AG10803 (cell line): ENCODE measurements around the gene SEMA6D.

Experiments used
- DNase-seq: peaks from one replicate; pipeline ENCODE4 v3.0.0; 2010; ENCODE audit warnings: low read depth
- H3K4me3 ChIP-seq: 2 replicates; pipeline ENCODE4 v1.5.1; 2011; ENCODE audit warnings: mild to moderate bottlenecking, low read length, control low read depth
- CTCF ChIP-seq: conservative IDR thresholded peaks from 2 replicates; pipeline ENCODE4 v1.5.1; 2011; ENCODE audit warnings: mild to moderate bottlenecking, low read length, control low read depth, inconsistent platforms

SEMA6D gene

GRCh38 chr15:47778263-47778770 is 61.0 kb downstream of the SEMA6D start:
- no peak overlapping the region for H3K4me3 ChIP-seq

GRCh38 chr15:47780971-47781370 is 63.7 kb downstream of the SEMA6D start:
- no peak for DNase-seq
- H3K4me3 ChIP-seq, result no peak overlapping the region
- no peak for TF ChIP-seq CTCF

More at GRCh38 chr15:47778263-47778770, 61.0 kb downstream of the SEMA6D start:
- no peak for DNase-seq
- TF ChIP-seq CTCF, result no peak

GRCh38 chr15:47781527-47781926 is 64.2 kb downstream of the SEMA6D start:
- no peak overlapping the region for H3K4me3 ChIP-seq
- no peak for TF ChIP-seq CTCF
- DNase-seq, result no peak

- no peak overlapping the region for H3K4me3 ChIP-seq
- no peak for TF ChIP-seq CTCF
Measured at GRCh38 chr15:47784820-47785219, 67.5 kb downstream of the SEMA6D start.

GRCh38 chr15:47786371-47786770 is 69.1 kb downstream of the SEMA6D start:
- no peak for DNase-seq
- no peak for TF ChIP-seq CTCF
- H3K4me3 ChIP-seq, result no peak overlapping the region

More at GRCh38 chr15:47784820-47785219, 67.5 kb downstream of the SEMA6D start:
- DNase-seq, result no peak

GRCh38 chr15:47787875-47788274 is 70.6 kb downstream of the SEMA6D start:
- no peak for DNase-seq

More at GRCh38 chr15:47787875-47788274, 70.6 kb downstream of the SEMA6D start:
- TF ChIP-seq CTCF, result no peak
- H3K4me3 ChIP-seq, result no peak overlapping the region
